GM18505 (cell line): Measurements from ENCODE around the gene HOXA3.

Experiments used
- ATAC-seq: cut with Tn5 transposase; IDR thresholded peaks from one replicate; pipeline ENCODE4 v1.9.1; 2021; ENCODE audit not compliant: unreplicated experiment
- POLR2A ChIP-seq: IDR thresholded peaks from 4 replicates; pipeline ENCODE4 v1.6.1; 2011; ENCODE audit warnings: borderline replicate concordance; ENCODE audit not compliant: insufficient read depth, insufficient read length; ENCODE audit errors: extremely low read depth

Gene HOXA3

DNA sequence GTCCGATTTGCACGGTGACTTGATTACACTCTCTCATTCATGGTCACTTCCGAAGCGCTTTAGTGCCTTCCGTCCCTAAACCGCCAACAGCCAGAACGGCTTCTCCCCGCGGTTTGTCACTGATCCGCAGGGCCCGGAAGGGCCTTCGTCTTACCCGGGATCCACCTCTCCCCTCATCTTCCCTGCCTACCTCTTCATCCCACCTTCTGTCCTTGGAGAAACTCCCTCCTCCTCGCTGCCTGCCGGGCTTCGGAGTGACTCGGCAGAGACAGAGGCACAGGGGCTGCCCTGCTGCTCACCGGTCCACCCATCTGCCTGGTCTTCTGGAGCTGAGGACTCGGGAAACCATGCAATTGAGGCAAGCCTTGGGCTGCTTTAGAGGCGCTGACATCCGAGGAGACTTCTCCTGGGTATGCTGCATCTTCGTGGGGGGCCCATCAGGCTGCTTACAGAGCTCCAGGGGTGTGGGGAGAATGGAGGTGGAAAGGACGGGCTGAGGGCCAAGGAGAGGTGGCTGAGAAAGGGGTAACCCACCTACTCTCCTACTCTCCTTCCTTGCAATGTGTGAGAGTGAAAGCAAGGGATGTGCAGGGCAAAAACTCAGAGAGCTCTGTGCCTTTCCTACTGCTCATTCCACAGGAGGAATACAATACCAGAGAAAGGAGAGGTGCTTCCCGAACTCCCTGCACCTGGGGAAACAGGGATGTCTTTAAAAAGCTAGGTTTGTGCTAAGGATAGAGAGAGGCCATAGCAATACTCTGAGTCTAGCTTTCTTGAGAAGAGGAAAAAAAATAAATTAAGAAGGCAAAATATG lies 33.7 kb upstream of the HOXA3 start:
- TF ChIP-seq POLR2A, result no peak
- ATAC-seq, result no peak

DNA sequence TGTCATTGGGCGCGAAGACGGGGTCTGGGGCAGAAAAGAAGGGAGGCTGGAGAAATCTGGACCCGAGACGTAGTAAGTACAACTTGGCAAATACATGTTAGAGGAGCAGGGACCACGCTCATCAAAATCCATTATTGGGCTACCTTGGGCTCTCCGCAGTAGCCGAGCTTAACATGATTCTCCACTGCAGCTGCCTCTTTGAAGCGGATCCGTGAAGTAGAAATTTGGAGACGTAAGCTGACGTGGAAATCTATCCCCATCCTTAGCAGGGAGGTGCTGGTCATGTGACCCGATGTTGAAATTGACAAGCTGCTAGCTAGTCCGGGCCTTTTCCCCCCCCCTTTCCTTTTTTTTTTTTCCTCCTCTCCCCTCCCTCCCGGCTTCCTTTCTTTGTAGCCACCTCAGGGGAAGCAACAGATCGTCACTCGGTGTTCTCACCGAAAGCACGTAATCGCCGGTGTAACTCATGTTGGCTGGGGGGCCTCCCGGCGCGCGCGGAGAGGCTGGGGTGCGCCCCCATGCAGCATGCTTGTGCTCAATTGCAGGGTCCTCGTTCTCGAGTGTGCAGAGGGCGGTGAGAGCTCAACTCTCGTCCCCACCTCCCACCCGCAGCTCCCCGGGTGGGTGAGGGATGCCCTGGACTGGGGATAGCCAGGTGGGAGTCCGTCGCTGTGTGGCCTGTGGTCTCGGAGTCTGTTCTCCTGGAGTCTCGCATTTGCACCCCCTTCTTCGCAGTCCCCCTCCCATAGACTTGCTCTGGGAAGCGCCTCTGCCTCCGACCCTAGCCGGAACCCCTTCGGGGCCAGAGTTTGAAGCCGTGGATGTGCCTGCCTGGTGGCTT lies 32.9 kb upstream of the HOXA3 start, which contains the start of gene HOXA11:
Gene HOXA11 (minus strand): TSS at position 220 of the 841 bp plus-strand sequence. CDS start 88 bp downstream, at position 132.
- no peak for ATAC-seq
- TF ChIP-seq POLR2A, result no peak

GRCh38 chr7:27184337-27185012 lies 32.1 kb upstream of the HOXA3 start:
- ATAC-seq, result no peak
- no peak for TF ChIP-seq POLR2A

DNA sequence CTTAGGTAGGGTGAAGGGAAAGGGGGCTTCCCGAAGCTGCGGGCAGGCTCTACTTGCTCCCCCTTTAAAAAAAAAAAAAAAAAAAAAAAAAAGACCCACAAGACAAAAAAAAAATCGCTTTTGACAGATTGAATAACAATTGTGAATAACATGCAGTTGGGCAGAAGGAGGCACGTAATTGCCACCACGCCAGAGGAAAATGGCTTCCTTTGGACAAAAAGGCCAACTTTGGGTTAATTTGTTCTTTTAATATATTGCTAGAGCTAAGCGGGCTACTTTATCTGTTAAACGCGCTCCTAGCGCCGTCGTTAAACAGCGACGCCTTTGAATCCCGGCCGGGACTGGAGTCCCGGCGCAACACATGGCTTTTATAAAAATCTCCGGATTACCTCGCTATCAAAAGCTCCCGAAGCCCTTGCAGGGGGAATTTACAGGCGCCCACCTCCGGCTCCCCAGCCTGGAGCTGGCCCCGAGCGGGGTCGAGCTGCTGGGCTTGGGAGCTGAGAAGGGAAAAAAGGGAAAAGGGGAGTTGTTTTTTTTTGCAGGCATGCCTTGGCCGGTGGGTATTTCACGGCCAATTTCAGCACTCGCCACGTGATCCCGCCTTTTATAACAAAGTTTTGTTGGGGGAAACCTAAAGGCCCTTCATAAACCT lies 31.4 kb upstream of the HOXA3 start:
- no peak for ATAC-seq
- no peak for TF ChIP-seq POLR2A

- no peak for TF ChIP-seq POLR2A
- ATAC-seq, result no peak
Observed at GRCh38 chr7:27182861-27183681, 30.7 kb upstream of the HOXA3 start.

- no peak for ATAC-seq
- TF ChIP-seq POLR2A, result no peak
Observed at GRCh38 chr7:27182285-27182841, 30.0 kb upstream of the HOXA3 start.

- TF ChIP-seq POLR2A, result no peak
- ATAC-seq, result no peak
Observed at GRCh38 chr7:27181795-27182275, 29.5 kb upstream of the HOXA3 start.

GRCh38 chr7:27180431-27181420 lies 28.3 kb upstream of the HOXA3 start:
- TF ChIP-seq POLR2A, result no peak
- ATAC-seq, result no peak

DNA sequence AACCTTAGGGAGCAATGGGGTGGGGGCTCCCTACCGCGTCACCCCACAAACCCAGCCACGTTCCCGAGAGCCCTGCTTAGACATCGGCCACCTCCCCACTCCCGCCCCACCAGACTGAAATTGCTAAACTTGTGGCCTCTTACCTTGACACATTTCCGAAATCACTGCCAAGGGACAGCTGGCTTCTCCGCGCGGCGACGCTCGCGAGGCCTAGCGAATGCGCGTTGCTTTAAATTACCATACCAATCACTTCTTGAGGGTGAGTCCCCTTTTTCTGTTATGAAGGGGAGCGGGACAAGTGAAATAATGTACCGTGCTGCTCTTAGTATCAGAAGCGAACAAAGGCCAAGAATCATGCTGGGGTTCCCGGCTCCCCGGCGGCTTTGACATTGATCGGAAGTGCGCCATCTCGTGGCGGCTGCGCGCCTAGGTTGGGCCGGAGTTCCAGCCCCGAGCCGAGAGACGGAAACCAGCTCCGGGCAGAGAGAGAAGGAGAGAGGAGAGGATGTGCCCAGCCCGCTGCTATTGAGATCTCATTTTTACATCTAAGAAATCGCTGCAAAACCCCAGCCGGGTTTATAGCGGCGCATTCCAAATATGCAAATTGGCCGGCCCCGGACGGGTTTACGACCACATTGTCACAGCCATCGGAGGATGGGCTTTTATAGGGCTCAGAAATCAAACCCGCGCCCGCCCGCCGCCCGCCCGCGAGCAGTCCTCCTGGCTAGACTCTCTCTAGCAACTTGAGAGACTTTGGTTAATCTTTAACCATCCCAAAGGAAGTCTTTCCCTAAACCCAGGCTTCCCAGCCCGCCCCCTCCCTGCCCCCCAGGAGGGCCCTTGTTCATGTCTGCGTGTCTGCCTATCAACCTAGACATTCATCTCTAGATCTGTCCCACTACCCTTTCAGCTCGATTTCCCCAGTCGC lies 27.4 kb upstream of the HOXA3 start:
- no peak for ATAC-seq
- TF ChIP-seq POLR2A, result no peak

GRCh38 chr7:27179030-27179429 lies 26.6 kb upstream of the HOXA3 start:
- no peak for TF ChIP-seq POLR2A
- ATAC-seq, result no peak
